Measurements from ENCODE around the gene SLC12A5. TPM values are rescaled to one million over a fixed set of nuclear protein-coding genes. Genes with fewer than 3 reads are reported as not detected.

The SLC12A5 gene
- total RNA-seq, 4 donors from 2014 or later = not detected

DNA sequence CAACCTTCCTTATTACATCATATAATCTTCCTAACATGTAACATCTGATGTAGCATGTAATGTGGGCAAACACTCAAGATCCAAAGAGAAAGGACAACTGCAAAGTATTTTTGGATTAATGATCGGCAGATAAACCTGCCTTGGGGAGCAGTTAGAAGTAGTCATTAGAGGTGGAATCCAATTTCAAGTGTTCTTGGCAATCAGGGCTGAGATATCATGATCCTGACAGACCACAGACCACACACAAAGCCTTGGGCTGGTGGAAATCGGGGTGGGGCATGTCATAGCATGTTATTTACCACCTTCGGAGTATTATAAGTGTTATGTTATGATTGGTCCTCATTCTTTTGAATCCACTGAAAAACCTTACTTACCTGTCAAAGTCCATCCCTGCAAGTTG lies 44.4 kb downstream of the SLC12A5 start:
- TF ChIP-seq POLR2A (IDR thresholded peaks at IDR 0.05) = no peak
- TF ChIP-seq, protein P1, sequence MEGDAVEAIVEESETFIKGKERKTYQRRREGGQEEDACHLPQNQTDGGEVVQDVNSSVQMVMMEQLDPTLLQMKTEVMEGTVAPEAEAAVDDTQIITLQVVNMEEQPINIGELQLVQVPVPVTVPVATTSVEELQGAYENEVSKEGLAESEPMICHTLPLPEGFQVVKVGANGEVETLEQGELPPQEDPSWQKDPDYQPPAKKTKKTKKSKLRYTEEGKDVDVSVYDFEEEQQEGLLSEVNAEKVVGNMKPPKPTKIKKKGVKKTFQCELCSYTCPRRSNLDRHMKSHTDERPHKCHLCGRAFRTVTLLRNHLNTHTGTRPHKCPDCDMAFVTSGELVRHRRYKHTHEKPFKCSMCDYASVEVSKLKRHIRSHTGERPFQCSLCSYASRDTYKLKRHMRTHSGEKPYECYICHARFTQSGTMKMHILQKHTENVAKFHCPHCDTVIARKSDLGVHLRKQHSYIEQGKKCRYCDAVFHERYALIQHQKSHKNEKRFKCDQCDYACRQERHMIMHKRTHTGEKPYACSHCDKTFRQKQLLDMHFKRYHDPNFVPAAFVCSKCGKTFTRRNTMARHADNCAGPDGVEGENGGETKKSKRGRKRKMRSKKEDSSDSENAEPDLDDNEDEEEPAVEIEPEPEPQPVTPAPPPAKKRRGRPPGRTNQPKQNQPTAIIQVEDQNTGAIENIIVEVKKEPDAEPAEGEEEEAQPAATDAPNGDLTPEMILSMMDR (IDR thresholded peaks at IDR 0.05 in 4 of 5, conservative IDR thresholded peaks at IDR 0.05 in 1 of 5) = no peak
- in situ Hi-C loops (cut with MboI; ENCODE audit: low sequenced_read_pairs in 4 of 4) (no loop called here), intact Hi-C loops (cut with DNase I; ENCODE audit: low total_unique reads) (no loop called here)
- DNase-seq (no peak), ATAC-seq (peak; percentile 58 to 60)
- Histone ChIP-seq H3K4me3 (no peak overlapping the region), H3K9me3 (no peaks in the 10 kb centered on the region), H3K27ac (peak overlapping the region in 2 of 4 donors; percentile 12 to 22), H3K36me3 (peaks cover 0 to 31% of the 10 kb centered on the region in 2 donors), H3K27me3 (no peaks in the 10 kb centered on the region), H3K4me1 (peaks cover 41 to 47% of the 10 kb centered on the region in 2 donors)

DNA sequence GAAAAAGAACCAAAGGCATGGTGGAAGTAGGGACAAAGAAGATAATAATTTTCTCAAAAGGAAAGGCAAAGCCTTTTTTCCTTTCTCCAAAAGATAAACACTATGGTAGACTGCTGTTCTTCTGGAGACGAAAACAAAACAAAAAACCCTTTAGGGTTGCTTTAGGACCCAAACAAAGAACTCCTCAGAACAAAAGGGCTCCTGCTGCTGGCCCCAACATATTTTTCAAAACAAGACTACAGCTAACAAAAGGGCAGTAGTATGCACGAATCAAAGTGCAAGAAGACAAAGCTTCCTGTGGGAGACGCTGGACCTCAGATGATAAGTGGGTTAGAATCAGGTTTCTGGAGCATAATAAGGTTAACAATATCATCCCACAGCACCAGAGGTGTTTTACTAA lies 45.0 kb downstream of the SLC12A5 start:
- intact Hi-C loops (cut with DNase I; ENCODE audit: low total_unique reads) = no loop called here
- TF ChIP-seq POLR2A (IDR thresholded peaks at IDR 0.05) = no peak
- TF ChIP-seq, protein P1 (IDR thresholded peaks at IDR 0.05 in 4 of 5, conservative IDR thresholded peaks at IDR 0.05 in 1 of 5) = no peak
- H3K9me3 ChIP-seq = no peaks in the 10 kb centered on the region
- peaks cover 41 to 47% of the 10 kb centered on the region in 2 donors for H3K4me1 ChIP-seq
- H3K4me3 ChIP-seq = no peak overlapping the region
- in situ Hi-C loops (cut with MboI; ENCODE audit: low sequenced_read_pairs in 4 of 4) = no loop called here
- DNase-seq = no peak
- H3K27ac ChIP-seq = peak overlapping the region in 2 of 4 donors; percentile 12 to 22
- H3K27me3 ChIP-seq = no peaks in the 10 kb centered on the region
- H3K36me3 ChIP-seq = peaks cover 0 to 31% of the 10 kb centered on the region in 2 donors
- no peak for ATAC-seq

DNA sequence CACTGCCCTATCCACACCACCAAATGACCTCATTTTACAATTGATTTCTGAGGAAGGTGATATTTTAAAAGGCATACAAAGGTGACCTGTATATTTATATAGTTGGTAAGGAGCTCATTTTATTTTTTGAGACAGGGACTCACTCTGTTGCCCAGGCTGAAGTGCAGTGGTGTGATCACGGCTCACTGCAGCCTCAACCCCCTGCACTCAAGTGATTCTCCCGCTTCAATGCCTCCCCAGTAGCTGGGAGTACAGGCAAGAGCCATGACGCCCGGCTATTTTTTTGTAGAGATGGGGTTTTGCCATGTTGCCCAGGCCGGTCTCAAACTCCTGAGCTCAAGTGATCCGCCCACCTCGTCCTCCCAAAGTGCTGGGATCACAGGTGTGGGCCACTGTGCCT lies 47.8 kb downstream of the SLC12A5 start:
- H3K9me3 ChIP-seq = no peaks in the 10 kb centered on the region
- intact Hi-C loops (cut with DNase I; ENCODE audit: low total_unique reads) = no loop called here
- H3K4me3 ChIP-seq = no peak overlapping the region
- TF ChIP-seq, protein P1 (IDR thresholded peaks at IDR 0.05 in 4 of 5, conservative IDR thresholded peaks at IDR 0.05 in 1 of 5) = no peak
- TF ChIP-seq POLR2A (IDR thresholded peaks at IDR 0.05) = no peak
- in situ Hi-C loops (cut with MboI; ENCODE audit: low sequenced_read_pairs in 4 of 4) = loop anchor here in 3 of 4 donors (25.0 kb wide), 1 partner anchor 265 kb away; the partner anchor contains the start of gene UBE2C (in 3 of the 3)
- DNase-seq (no peak), ATAC-seq (no peak)
- peaks cover 66 to 67% of the 10 kb centered on the region in 2 donors for H3K4me1 ChIP-seq
- H3K27ac ChIP-seq = no peak overlapping the region
- no peaks in the 10 kb centered on the region for H3K27me3 ChIP-seq
- peaks cover 0 to 23% of the 10 kb centered on the region in 2 donors for H3K36me3 ChIP-seq

DNA sequence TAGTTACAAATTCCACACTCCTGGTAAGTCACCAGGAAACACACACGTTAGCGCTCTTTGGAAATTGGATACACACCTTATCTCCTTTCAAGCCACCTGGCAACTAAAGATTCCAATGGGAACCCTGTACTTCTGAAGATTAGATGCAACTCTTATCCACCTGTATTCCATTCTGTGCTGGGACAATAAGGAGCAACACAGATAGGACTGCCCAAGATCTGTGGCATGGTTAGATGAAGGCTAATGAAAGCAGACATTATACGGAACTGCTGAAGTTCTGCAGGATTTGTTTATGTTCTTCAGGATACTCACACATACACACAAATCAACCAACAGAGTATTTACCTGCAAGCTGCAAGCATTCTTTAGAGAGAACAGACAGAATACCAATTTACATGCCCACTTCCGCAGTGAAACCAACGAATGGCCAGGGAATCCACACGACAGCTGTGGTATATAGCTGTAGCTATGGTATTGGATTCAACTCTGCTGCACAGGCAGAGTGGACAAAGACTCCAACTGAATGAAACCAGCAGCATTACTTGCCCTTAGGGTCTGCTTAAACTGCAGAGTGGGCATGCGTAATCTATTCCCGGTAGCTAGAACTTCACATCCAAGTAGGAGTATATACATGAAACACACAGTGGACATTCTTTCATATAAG lies 48.8 kb downstream of the SLC12A5 start:
- no peaks in the 10 kb centered on the region for H3K9me3 ChIP-seq
- in situ Hi-C loops (cut with MboI; ENCODE audit: low sequenced_read_pairs in 4 of 4) (loop anchor here in 3 of 4 donors (25.0 kb wide), 1 partner anchor 265 kb away; the partner anchor contains the start of gene UBE2C (in 3 of the 3)), intact Hi-C loops (cut with DNase I; ENCODE audit: low total_unique reads) (no loop called here)
- ATAC-seq (no peak), DNase-seq (no peak)
- H3K27ac ChIP-seq = no peak overlapping the region
- H3K4me1 ChIP-seq = peaks cover 71 to 74% of the 10 kb centered on the region in 2 donors
- TF ChIP-seq POLR2A (IDR thresholded peaks at IDR 0.05) = no peak
- TF ChIP-seq, protein P1 (IDR thresholded peaks at IDR 0.05 in 4 of 5, conservative IDR thresholded peaks at IDR 0.05 in 1 of 5) = no peak
- no peak overlapping the region for H3K4me3 ChIP-seq
- H3K27me3 ChIP-seq = no peaks in the 10 kb centered on the region
- peaks cover 0 to 23% of the 10 kb centered on the region in 2 donors for H3K36me3 ChIP-seq

Measured in gastrocnemius medialis (tissue), 4 donors.